Brain microvascular endothelial cell (primary cell): ENCODE data around the gene ITGB7.
A peak's percentile ranks its signal among the peaks of the same experiment; 100 is the strongest.

Experiments used
- DNase-seq: peaks from one replicate; pipeline ENCODE4 v3.0.0-alpha.2; 2020
- H3K27ac ChIP-seq: fragments of 250-450 bp; sonication (Bioruptor Pico); 2 replicates; pipeline ENCODE4 v1.5.1; 2020; ENCODE audit warnings: mild to moderate bottlenecking, moderate library complexity
- H3K27me3 ChIP-seq: fragments of 250-450 bp; sonication (Bioruptor Pico); replicated peaks from 2 replicates; pipeline ENCODE4 v1.5.1; 2020; ENCODE audit warnings: mild to moderate bottlenecking
- H3K36me3 ChIP-seq: fragments of 250-450 bp; sonication (Bioruptor Pico); replicated peaks from 2 replicates; pipeline ENCODE4 v1.5.1; 2020; ENCODE audit warnings: mild to moderate bottlenecking
- H3K4me3 ChIP-seq: 2 replicates; pipeline ENCODE4 v1.5.1; 2011; ENCODE audit warnings: low read depth, mild to moderate bottlenecking, control low read depth, low read length, moderate library complexity
- in situ Hi-C: cut with HindIII; loops from 2 replicates; pipeline ENCODE4 v1.10.0; 2017; ENCODE audit warnings: low sequenced_read_pairs, low pct_ligation_motif_present
- TF ChIP-seq, protein P1 (sequence below): IDR thresholded peaks from 2 replicates; pipeline ENCODE4 v1.5.1; 2011; ENCODE audit warnings: low read depth, mild to moderate bottlenecking, moderate library complexity, low read length, control low read depth, inconsistent platforms; ENCODE audit errors: missing control alignments

ITGB7 gene

DNA sequence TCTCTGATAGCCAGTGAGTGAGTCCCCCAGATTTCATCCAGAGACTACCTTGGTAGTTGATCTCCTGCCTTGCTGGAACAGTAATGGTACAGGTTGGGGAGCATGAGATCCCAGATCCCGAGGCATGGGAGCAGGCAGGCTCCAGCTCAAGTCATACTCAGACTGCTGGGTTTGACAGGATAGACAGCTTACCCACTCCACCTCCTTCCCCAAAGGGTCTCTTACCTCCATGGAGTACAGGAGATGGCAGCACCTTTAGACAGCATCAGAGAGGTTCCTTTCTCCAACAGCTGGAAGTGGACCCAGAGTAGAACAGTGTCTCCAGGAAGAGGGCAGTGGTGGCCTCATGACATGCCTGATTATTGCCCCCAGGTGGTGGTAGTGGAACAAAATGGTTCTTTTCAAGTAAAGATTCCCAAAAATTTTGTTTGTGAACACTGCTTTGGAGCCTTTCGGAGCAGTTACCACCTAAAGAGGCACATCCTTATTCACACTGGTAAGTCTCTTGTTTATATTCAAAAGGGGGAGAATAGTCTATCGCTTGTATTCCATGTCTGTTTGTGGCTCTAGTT is 21.4 kb downstream of the ITGB7 start:
- in situ Hi-C loops = no loop called here
- no peak overlapping the region for H3K27ac ChIP-seq
- no peak for DNase-seq
- no peaks in the 10 kb centered on the region for H3K27me3 ChIP-seq
- H3K4me3 ChIP-seq = no peak overlapping the region
- H3K36me3 ChIP-seq = peaks cover 52% of the 10 kb centered on the region
- TF ChIP-seq, protein P1, sequence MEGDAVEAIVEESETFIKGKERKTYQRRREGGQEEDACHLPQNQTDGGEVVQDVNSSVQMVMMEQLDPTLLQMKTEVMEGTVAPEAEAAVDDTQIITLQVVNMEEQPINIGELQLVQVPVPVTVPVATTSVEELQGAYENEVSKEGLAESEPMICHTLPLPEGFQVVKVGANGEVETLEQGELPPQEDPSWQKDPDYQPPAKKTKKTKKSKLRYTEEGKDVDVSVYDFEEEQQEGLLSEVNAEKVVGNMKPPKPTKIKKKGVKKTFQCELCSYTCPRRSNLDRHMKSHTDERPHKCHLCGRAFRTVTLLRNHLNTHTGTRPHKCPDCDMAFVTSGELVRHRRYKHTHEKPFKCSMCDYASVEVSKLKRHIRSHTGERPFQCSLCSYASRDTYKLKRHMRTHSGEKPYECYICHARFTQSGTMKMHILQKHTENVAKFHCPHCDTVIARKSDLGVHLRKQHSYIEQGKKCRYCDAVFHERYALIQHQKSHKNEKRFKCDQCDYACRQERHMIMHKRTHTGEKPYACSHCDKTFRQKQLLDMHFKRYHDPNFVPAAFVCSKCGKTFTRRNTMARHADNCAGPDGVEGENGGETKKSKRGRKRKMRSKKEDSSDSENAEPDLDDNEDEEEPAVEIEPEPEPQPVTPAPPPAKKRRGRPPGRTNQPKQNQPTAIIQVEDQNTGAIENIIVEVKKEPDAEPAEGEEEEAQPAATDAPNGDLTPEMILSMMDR = no peak

DNA sequence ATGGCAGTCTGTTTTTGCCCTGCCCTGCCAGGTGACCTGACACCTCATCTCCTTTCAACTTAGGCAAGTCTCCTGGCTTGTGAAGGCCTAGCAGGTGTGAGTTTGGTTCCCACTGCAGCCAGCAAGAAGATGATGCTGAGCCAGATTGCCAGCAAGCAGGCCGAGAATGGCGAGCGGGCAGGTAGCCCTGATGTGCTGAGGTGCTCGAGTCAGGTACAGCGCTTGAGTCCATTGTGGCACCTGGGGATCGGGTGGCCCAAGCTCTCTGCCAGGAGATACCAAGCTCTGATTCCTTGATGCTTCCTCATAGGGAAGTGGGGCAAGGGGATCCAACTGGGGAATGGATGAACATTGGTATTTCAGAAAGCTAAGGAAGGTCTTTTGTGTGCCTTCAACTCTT is 22.2 kb downstream of the ITGB7 start:
- Histone ChIP-seq H3K36me3 (peaks cover 52% of the 10 kb centered on the region), H3K27me3 (no peaks in the 10 kb centered on the region), H3K27ac (no peak overlapping the region), H3K4me3 (no peak overlapping the region)
- TF ChIP-seq, protein P1 = no peak
- in situ Hi-C loops = no loop called here
- DNase-seq = no peak

DNA sequence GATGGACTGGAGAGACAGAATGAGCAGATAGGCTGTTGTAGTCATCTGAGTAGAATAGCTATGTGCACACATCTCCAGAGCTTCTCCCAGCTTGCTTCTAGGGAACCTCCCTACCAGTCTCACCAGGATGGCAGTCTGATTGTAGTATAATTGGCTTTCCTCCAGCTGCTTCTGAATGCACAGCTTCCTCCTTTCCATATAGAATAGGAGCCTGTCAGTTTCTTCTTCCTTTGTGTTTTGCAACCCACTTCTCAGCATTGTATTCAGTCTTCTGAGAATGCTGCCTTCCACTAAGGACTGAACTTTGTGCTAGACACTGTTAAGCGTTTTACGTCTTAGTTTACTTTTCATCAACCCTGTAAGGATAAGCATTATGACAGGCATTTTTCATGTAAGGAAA is 24.1 kb downstream of the ITGB7 start:
- Histone ChIP-seq H3K36me3 (peaks cover 44% of the 10 kb centered on the region), H3K27ac (no peak overlapping the region), H3K27me3 (no peaks in the 10 kb centered on the region), H3K4me3 (no peak overlapping the region)
- no peak for DNase-seq
- TF ChIP-seq, protein P1 = no peak
- in situ Hi-C loops = no loop called here

DNA sequence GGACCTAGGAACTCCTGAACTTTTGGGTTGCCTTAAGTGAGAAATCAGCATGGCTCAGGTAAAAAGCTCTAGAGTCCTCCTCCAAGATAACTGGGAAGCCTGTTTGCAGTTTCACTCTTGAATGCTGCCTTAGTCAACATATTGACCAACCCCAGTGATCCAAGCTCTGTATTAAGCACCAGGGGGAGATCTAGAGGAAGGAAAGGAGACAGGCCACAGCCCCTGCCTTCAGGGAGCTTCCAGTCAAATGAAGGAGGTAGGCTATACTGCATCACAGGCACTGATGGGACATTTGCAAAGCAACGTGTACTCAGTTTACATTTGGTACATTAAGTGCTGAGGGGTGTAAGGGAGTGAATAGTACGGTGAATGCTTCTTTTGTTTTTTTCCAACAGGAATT is 25.1 kb downstream of the ITGB7 start:
- no peaks in the 10 kb centered on the region for H3K27me3 ChIP-seq
- H3K4me3 ChIP-seq = peak overlapping the region; percentile 79
- TF ChIP-seq, protein P1 = no peak
- H3K27ac ChIP-seq = no peak overlapping the region
- peaks cover 34% of the 10 kb centered on the region for H3K36me3 ChIP-seq
- no peak for DNase-seq
- in situ Hi-C loops = no loop called here

DNA sequence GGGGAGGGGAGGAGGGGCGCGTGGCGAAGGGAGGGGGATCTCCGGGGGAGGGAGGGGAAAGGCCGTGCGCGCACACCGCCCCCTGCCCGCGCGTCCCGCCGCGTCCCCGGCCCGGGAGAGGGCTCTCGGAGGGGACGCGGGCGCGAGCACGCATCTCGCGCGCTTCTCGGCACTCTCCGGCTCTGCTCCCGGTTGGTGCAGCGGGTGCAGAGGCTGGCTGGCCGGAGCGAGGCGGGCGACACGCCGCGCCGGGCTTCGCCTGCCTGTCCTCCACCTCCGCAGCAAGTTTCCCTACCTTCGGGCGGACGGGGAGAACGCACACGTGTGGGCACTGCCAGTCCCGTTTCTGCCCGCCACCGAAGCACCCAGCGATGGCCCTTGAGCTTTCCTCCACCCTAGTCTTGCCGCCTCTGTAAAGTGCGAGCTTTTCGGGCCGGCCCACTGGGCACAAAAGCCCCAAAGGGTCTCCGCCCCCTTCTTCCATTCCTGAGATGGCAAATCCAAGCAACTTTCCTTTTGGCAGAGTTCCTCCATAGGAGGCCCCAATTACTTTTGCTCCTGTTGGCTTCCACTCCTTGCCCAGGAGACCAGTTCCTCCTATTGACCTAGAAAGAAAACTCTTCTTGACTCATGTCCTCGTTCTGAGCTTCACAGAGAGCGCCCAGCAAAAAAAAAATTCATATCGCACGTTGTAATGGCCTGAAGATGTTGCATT is 26.0 kb downstream of the ITGB7 start:
- no peaks in the 10 kb centered on the region for H3K27me3 ChIP-seq
- in situ Hi-C loops = no loop called here
- peak overlapping the region; percentile 79 for H3K4me3 ChIP-seq
- H3K27ac ChIP-seq = peak overlapping the region; percentile 87
- peak; percentile 41 for DNase-seq
- H3K36me3 ChIP-seq = peaks cover 25% of the 10 kb centered on the region
- TF ChIP-seq, protein P1 = no peak
